K562 (cell line): ENCODE data around the gene SAMD3.
"Not testable (repeated sequence)": the region's sequence is repeated elsewhere in the genome, so short reads cannot be mapped to it uniquely, and the experiment has no call there.

ENCODE experiments used
- BHLHE40 ChIP-seq: IDR thresholded peaks from 2 replicates; pipeline ENCODE4 v1.6.1; 2011; ENCODE audit warnings: low read length, improper control_type of control experiment
- BRD4 ChIP-seq: fragments of 200-600 bp; sonication (generic); IDR thresholded peaks from 2 replicates; pipeline ENCODE4 v1.6.1; 2017; ENCODE audit warnings: inconsistent platforms
- CBX5 ChIP-seq: IDR thresholded peaks from 2 replicates; pipeline ENCODE4 v1.6.1; 2014; ENCODE audit warnings: low read depth, borderline replicate concordance
- MYC ChIP-seq, 2 experiments: fragments of 250-450 bp in 1 of 2; sonication (Bioruptor Pico) in 1 of 2; IDR thresholded peaks; 2 replicates each; pipeline versions ENCODE4 v1.5.1 to v1.6.1; 2012 to 2021; ENCODE audit warnings: low read depth in 2 of 2, borderline replicate concordance in 1 of 2, improper control_type of control experiment in 1 of 2, low read length in 1 of 2, mild to moderate bottlenecking in 1 of 2, moderate library complexity in 1 of 2
- POLR2A ChIP-seq: fragments of 450-650 bp; conservative IDR thresholded peaks from 2 replicates; pipeline ENCODE4 v1.6.1; 2016
- SNRNP70 ChIP-seq: fragments of 200-400 bp; formaldehyde crosslinking; optimal IDR thresholded peaks from 2 replicates; pipeline ENCODE3; 2017; ENCODE audit warnings: low read depth, low read length
- TEAD2 ChIP-seq: fragments of 450-650 bp; IDR thresholded peaks from 2 replicates; pipeline ENCODE4 v1.6.1; 2016; ENCODE audit warnings: missing genetic modification characterization, control low read depth, missing compliant biosample characterization
- ZNF76 ChIP-seq: fragments of 250-450 bp; sonication (Bioruptor Pico); IDR thresholded peaks from 2 replicates; pipeline ENCODE4 v1.4.0; 2020; ENCODE audit warnings: mild to moderate bottlenecking, moderate library complexity, borderline replicate concordance
- ZNF785 ChIP-seq: fragments of 250-450 bp; sonication (Bioruptor Pico); IDR thresholded peaks from 2 replicates; pipeline ENCODE4 v1.4.0; 2020; ENCODE audit warnings: mild to moderate bottlenecking
- TF ChIP-seq, protein P1 (sequence below): fragments of 450-650 bp; formaldehyde crosslinking; IDR thresholded peaks from 2 replicates; pipeline ENCODE4 v1.4.0; 2020; ENCODE audit warnings: mild to moderate bottlenecking, moderate library complexity
- TF ChIP-seq, protein P2 (sequence below): sonication (generic); formaldehyde crosslinking; IDR thresholded peaks from 2 replicates; pipeline ENCODE4 v1.5.0; 2020; ENCODE audit warnings: missing genetic modification reagents

DNA sequence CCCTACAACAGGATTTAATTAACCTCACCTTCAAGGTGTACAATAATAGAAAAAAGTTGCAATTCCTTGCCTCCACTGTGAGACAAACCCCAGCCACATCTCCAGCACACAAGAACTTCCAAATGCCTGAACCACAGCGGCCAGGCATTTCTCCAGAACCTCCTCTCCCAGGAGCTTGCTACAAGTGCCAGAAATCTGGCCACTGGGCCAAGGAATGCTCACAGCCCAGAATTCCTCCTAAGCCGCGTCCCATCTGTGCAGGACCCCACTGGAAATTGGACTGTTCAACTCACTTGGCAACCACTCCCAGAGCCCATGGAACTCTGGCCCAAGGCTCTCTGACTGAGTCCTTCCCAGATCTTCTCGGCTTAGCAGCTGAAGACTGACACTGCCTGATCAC lies 28.3 kb downstream of the SAMD3 start:
- not testable (repeated sequence) for TF ChIP-seq BRD4; ZNF785 (CRISPR knock-in tag); SNRNP70; ZNF76 (CRISPR knock-in tag); TEAD2; BHLHE40; MYC (IDR thresholded peaks at IDR 0.05; ENCODE audit: low read depth, low read length); MYC (CRISPR knock-in tag; IDR thresholded peaks at IDR 0.05; ENCODE audit: borderline replicate concordance, low read depth); CBX5; POLR2A
- TF ChIP-seq, protein P1, sequence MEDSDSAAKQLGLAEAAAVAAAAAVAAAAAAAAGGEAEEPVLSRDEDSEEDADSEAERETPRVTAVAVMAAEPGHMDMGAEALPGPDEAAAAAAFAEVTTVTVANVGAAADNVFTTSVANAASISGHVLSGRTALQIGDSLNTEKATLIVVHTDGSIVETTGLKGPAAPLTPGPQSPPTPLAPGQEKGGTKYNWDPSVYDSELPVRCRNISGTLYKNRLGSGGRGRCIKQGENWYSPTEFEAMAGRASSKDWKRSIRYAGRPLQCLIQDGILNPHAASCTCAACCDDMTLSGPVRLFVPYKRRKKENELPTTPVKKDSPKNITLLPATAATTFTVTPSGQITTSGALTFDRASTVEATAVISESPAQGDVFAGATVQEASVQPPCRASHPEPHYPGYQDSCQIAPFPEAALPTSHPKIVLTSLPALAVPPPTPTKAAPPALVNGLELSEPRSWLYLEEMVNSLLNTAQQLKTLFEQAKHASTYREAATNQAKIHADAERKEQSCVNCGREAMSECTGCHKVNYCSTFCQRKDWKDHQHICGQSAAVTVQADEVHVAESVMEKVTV, result not testable (repeated sequence)
- TF ChIP-seq, protein P2, sequence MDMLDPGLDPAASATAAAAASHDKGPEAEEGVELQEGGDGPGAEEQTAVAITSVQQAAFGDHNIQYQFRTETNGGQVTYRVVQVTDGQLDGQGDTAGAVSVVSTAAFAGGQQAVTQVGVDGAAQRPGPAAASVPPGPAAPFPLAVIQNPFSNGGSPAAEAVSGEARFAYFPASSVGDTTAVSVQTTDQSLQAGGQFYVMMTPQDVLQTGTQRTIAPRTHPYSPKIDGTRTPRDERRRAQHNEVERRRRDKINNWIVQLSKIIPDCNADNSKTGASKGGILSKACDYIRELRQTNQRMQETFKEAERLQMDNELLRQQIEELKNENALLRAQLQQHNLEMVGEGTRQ (CRISPR knock-in tag), result not testable (repeated sequence)
